ENCODE results near the gene MALSU1.

- TF ChIP-seq CTCF (conservative IDR thresholded peaks at IDR 0.05 in 1 of 2, IDR thresholded peaks at IDR 0.05 in 1 of 2; ENCODE audit: low read depth in 1 of 2, low read length in 2 of 2) (no peak), EZH2 (IDR thresholded peaks at IDR 0.05; ENCODE audit: low read length, missing control alignments) (no peak)
These were observed 36.9 kb downstream of the MALSU1 start for GRCh38 chr7:23336086-23336485.

All from fibroblast of lung (primary cell).